ENCODE measurements around the gene ARMC5.
"Not testable (repeated sequence)": the region's sequence is repeated elsewhere in the genome, so short reads cannot be mapped to it uniquely, and the experiment has no call there.

ARMC5 gene

DNA sequence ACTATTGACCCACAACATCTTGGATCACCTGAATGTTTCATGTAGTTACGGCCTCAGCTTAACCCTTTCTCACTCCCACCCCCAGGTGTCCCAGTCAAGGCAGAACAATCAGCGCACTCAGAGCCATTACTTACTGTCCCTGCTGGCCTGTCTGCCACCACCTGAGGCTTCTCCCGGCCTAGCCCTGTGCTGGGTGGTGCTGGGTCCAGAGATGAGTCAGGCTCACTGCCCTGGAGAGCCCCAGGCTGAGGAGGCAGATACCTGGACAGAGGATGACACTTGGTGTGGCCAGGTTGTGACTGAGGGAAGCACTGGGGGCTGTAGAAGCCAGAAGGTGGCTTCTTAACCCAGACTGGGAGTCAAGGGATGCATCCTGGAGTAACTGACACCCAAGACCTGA, 19.7 kb downstream of the ARMC5 start:
- no peak for DNase-seq (ENCODE audit: low spot score)

DNA sequence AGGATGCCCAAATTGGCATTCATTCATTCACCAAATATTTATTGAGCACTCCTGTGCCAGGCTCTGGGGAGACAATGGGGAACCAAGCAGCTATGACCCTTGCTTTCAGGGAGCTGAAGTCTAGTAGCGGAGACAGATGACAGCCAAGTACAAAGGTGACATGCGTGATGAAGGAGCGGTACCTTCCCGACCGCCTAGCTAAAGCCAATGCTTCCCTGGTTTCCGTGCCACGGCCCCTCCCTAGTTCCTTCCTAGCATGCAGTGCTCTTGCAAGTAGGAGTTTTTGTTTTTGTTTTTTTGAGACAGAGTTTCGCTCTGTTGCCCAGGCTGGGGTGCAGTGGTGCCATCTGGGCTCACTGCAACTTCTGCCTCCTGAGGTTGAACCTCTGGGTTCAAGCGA, 20.4 kb downstream of the ARMC5 start:
- DNase-seq (ENCODE audit: low spot score) = no peak

DNA sequence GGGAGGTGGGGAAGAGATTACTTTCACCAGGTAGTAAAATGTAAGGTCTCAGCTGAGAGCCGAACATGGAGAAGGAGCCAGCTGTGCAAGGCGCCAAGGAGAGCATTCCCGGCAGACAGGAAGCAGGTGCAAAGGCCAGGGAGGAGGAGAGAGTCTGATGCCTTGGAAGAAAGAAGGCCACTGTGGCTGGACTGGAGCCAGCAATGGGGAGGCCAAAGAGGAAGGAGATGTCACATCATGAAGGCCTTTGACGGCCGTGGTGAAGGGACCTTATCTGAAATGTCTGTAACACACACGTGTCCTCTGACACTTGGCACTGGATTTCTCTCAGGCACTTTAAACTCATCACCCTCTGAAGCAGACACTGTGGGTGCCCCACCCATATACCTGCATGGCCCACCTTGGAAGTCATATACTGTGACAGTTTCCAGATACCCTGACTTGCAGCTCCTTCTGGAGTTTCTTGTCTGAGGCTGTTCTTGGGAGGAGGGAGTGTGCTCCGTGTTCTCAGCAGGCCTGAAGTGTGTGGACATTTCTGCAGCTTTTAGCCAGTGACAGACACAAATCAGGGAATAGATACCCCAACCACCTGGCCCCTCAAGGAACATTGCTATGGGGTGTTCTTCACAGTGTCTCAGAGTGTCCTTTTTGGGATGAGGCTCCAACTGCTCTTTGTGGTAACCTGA, 21.7 kb downstream of the ARMC5 start:
- DNase-seq (ENCODE audit: low spot score) = no peak

DNA sequence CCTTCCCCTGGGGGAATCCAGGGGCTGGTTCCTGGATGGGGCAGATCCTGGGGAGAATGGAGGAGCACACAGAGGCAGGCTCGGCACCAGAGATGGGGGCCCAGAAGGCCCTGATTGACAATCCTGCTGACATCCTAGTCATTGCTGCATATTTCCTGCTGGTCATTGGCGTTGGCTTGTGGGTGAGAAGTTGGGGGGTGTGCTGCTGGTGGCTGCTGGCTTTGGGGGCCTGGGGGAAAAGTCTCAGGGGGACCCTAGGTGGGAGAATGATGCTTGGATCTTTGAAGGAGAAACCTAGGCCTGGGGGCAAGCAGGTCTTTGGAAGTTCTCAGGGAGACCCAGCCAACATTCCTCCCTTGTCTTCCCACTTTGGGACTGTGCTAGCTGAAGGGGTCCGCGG, 23.8 kb downstream of the ARMC5 start, which contains the start of gene SLC5A2:
SLC5A2 (plus strand) TSS at position 43 of the 400 bp plus-strand sequence; CDS start at position 57, 14 bp downstream.
- DNase-seq (ENCODE audit: low spot score) = no peak

DNA sequence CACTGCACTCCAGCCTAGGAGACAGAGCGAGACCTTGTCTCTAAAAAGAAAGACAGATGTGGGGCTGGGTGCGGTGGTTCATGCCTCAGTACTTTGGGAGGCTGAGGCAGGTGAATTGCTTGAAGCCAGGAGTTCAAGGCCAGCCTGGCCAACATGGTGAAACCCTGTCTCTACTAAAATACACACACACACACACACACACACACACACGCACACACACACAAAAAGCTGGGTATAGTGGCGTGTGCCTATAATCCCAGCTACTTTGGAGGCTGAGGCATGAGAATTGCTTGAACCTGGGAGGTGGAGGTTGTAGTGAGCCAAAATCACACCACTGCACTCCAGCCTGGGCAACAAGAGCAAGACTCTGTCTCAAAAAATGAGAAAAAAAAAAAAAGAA, 24.7 kb downstream of the ARMC5 start:
- DNase-seq (ENCODE audit: low spot score) = not testable (repeated sequence)

DNA sequence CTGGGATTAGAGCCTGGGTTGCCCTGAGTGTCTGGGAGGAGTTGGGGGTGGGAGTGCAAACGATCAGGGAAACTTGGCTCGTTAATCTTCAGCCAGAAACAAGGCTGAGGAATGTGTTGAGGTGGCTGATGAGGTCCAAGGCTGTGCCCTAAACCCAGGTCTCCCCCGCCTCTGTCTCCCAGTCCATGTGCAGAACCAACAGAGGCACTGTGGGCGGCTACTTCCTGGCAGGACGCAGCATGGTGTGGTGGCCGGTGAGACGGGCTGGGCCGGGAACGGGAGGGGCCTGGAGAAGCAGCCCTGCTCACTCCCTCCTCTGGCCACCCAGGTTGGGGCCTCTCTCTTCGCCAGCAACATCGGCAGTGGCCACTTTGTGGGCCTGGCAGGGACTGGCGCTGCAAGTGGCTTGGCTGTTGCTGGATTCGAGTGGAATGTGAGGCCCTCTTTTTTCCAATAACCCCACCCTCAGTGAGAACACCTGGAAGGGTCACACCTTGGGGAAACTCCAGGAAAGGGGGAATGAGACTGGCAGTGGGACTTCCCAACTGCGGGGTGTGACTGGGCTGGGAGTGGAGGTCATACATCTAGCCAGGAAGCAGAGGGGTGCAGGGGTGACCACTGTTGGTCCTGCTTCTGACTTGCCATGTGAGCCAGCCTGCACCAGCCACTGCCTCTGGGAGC, 25.3 kb downstream of the ARMC5 start:
- no peak for DNase-seq (ENCODE audit: low spot score)

DNA sequence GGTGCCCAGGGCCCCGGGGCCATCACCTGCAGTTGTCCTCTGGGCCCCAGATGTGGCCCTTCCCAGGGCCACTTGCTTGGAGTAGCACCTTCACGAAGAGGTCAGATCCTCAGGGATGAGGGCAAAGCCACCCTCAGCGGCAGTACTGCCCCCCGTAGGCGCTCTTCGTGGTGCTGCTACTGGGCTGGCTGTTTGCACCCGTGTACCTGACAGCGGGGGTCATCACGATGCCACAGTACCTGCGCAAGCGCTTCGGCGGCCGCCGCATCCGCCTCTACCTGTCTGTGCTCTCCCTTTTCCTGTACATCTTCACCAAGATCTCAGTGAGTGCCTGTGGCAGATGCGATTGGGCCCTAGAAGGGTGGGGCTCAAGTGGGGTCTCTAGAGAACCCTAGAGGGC, 26.3 kb downstream of the ARMC5 start:
- no peak for DNase-seq (ENCODE audit: low spot score)

DNA sequence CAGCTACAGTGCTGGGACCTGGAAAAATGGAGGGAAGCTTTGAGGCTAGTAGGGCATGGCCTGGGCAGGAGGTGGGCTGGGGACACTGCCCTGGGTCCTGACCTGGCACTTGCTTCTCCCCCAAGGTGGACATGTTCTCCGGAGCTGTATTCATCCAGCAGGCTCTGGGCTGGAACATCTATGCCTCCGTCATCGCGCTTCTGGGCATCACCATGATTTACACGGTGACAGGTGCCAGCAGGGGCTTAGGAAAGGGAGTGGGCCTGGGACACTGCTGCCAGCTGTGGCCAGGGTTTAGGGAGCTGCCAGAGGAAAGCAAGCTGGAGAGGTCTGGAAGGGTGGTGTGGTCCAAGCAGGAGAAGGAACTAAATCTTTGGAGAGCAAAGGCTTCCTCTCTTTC, 26.7 kb downstream of the ARMC5 start:
- DNase-seq (ENCODE audit: low spot score) = no peak

DNA sequence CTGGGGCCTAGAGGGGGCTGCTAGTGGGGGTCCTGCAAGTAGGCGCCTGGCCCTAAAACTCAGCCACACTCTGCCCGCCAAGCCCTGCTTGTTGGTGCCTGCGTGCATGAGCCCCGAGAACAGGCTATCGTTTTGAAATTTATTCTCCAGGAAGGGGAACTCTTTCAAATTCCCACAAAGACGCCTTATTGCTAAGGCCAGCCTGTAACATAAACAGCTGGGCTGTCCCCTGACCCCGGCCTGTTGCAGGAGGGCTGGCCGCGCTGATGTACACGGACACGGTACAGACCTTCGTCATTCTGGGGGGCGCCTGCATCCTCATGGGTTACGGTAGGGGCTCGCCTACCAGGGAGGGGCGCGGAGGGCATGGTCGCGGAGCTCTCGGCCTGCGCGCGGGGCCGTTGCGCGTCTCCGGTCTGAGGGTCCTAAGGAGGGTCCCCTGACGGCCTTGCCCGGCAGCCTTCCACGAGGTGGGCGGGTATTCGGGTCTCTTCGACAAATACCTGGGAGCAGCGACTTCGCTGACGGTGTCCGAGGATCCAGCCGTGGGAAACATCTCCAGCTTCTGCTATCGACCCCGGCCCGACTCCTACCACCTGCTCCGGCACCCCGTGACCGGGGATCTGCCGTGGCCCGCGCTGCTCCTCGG, 27.9 kb downstream of the ARMC5 start:
- no peak for DNase-seq (ENCODE audit: low spot score)

DNA sequence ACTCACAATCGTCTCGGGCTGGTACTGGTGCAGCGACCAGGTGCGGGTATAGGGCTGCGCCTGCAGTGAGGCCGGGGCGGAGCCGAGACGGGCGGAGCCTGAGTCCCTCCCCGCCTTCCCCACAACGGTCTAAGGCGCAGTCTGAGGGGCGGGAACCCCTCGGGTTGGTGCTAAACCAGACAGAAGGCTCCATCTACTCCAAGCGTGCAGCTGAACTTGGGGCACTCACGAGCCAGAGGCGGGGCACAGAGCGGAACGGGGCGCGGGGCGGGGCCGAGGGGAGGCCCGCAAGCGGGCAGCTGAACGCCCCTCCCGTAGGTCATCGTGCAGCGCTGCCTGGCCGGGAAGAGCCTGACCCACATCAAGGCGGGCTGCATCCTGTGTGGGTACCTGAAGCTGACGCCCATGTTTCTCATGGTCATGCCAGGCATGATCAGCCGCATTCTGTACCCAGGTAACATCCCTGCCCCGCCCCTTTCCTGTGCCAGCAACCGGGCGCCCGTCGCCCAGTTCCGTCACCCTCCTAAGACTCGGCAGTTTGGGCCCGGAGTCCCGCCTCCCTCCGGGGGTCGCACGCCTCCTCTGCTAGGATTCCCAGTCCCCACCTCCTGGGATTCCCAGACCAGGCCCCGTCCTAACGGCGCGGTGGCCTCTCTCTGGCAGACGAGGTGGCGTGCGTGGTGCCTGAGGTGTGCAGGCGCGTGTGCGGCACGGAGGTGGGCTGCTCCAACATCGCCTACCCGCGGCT, 28.6 kb downstream of the ARMC5 start:
- DNase-seq (ENCODE audit: low spot score) = peak; percentile 83

DNA sequence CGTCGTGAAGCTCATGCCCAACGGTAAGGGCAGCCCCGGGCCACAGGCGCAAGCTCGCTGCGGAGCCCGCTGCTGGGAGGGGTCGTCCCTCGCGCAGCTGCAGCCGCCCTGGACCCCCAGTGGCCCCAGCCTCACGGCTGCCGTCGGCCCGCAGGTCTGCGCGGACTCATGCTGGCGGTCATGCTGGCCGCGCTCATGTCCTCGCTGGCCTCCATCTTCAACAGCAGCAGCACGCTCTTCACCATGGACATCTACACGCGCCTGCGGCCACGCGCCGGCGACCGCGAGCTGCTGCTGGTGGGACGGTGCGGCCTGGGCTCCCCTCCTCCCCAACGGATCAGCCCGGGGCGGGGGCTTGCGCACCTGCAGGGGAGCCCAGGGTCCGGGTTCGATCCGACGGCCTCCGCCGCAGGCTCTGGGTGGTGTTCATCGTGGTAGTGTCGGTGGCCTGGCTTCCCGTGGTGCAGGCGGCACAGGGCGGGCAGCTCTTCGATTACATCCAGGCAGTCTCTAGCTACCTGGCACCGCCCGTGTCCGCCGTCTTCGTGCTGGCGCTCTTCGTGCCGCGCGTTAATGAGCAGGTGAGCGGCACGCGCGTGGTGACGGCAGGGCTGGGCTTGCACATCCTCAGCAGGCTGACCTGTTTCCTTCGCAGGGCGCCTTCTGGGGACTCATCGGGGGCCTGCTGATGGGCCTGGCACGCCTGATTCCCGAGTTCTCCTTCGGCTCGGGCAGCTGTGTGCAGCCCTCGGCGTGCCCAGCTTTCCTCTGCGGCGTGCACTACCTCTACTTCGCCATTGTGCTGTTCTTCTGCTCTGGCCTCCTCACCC, 29.4 kb downstream of the ARMC5 start:
- DNase-seq (ENCODE audit: low spot score) = no peak

DNA sequence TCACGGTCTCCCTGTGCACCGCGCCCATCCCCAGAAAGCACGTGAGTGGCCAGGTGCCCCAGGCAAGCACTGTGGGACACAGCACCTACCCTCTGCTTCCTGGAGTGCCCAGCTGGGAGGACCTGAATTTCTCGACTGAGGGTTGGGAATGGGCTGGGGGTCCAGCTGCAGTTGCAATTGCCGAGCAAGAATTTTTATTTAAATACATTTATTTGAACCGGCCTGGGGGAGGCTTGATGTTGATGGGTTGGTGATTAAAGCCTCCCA, 29.9 kb downstream of the ARMC5 start:
- no peak for DNase-seq (ENCODE audit: low spot score)

DNA sequence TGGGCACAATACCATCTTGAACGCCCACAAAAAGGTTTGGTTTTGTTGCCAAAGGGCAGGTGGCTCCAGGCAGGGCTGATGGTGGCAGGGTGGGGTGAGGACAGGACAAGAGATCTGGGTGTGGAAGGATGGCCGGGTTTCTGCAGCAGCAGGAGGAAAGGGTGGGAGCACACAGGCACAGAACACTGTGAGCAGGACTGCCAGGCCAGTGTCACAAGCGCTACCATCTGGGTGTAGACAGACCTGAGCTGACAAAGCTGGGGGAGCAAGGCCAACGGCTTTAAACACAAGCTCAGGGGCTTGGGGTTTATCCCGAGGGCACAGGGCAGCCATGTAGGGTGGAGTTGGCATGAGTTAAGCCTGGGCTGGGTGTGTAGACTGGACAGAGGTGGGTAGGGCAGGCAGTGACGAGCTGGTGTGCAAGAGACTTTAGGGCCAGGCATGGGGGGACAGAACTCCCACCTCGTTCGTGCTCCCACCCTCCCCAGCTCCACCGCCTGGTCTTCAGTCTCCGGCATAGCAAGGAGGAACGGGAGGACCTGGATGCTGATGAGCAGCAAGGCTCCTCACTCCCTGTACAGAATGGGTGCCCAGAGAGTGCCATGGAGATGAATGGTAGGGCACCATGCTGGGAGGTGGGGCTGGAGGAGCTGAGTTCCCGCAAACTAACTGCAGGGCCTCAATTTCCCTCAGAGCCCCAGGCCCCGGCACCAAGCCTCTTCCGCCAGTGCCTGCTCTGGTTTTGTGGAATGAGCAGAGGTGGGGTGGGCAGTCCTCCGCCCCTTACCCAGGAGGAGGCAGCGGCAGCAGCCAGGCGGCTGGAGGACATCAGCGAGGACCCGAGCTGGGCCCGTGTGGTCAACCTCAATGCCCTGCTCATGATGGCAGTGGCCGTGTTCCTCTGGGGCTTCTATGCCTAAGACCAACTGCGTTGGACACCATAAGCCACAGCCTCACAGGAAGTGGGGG, 30.6 kb downstream of the ARMC5 start:
- no peak for DNase-seq (ENCODE audit: low spot score)

DNA sequence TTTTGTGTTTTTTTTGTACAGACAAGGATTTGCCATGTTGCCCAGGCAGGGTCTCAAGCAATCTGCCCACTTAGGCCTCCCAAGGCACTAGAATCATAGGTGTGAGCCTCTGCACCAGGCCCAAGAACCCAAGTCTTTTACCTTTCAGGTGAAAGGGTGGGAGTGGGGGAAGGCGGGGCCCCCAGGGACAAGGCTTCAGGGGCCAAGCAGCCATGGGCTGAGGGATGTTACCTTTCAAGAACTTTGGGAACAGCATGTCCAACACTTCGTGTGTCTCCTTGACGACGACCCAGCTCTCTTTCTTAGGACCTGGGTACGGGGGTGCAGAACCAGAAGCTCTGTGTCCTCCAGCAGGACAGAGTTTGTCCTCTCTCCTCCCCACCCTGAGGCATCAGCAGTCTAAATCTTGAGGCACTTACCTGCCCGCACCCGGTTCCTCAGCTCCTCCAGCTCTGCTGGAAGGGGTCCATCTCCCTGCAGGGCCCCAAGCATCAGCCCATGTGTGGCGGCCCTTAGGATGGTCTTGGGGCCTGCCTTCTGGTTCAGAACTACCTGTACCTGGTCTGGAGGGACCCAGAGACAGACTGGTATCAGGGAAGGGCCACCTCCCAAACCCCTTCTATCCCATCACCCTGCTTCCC, 32.6 kb downstream of the ARMC5 start:
- no peak for DNase-seq (ENCODE audit: low spot score)

DNA sequence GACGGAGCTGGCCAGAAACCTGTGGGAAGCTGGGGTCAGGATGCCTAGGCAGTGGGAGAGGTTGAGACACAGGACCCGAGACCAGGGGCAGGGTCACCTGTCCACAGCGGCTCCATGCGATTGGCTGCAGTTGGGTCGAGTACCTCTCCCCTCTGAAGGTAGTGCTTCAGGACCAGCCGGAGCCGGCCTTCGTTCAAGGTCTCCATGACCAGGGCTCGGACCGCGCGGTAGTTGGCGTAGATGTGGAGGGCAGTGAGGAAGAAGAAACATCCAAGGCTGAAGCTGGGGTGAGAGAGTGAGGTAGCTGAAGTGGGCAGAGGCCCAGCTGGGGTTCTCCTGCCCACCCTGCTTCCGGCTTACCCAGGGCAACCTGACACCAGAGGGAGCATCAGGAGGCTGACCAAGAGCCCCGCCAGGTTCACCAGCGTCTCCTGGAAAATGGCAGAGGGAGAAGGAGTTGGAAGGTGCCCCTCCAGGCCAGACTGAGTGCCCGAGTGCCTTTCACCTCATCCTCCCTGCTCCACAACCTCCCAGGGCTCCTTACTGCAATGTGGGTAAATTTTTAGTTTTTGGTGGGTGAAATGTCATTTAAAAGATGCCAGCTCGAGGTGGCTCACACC, 34.3 kb downstream of the ARMC5 start:
- DNase-seq (ENCODE audit: low spot score) = no peak

DNA sequence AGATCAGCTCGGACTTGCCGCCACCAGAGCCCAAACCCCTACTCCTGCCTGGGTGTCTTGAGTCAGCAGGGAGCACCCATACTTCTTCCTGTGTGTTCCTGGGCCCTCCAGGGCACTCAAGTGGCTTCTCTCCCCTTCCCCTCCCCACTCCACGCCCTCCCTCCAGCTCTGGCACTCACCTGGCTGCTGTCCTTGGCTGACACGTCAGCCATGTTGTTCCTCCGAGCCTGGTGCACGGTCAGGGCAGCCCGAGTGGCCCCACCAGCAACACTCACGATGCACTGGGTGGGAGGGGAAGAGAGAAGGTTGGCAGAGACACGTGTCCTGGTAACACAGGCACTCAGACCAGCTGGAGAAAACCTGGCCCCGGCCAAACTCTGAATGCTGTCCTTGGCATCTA, 37.4 kb downstream of the ARMC5 start:
- no peak for DNase-seq (ENCODE audit: low spot score)

DNA sequence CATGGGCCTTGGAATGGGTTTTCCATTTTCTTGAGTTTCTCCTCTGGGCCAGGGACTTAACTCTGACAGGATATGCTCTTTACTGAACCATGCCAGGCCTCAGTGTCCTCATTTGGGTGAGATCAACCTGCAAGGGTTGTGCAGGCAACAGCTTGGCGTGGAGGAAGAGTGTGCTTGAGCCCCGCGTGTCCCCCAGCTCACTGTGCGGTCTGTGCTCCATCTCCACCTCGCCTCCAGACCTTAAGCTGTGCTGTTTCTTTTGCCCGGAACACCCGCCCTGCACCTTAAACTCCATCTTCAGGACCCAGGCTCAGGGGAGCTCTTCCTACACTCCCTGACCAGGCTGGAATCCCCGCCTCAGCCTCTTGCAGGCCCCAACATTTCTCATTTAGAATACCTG, 39.2 kb downstream of the ARMC5 start:
- no peak for DNase-seq (ENCODE audit: low spot score)

DNA sequence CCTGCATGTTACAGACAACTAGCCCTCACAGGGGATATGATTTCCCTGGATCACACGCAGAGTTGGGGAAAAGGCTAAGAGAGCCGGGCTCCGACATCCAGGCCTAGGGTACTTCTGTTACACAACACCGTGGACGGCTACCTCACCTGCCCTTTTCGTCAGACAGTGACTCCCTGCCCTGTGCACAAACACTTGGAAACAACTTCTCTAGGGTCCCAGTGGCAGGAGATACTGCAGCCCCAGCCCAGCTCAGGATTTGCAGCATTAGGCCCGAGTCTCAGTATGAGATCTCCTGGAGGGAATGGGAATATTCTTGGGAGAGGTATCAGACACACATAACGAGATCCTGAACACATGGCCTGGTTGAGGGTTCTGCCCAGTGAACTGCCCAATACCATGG, 40.6 kb downstream of the ARMC5 start:
- DNase-seq (ENCODE audit: low spot score) = no peak

DNA sequence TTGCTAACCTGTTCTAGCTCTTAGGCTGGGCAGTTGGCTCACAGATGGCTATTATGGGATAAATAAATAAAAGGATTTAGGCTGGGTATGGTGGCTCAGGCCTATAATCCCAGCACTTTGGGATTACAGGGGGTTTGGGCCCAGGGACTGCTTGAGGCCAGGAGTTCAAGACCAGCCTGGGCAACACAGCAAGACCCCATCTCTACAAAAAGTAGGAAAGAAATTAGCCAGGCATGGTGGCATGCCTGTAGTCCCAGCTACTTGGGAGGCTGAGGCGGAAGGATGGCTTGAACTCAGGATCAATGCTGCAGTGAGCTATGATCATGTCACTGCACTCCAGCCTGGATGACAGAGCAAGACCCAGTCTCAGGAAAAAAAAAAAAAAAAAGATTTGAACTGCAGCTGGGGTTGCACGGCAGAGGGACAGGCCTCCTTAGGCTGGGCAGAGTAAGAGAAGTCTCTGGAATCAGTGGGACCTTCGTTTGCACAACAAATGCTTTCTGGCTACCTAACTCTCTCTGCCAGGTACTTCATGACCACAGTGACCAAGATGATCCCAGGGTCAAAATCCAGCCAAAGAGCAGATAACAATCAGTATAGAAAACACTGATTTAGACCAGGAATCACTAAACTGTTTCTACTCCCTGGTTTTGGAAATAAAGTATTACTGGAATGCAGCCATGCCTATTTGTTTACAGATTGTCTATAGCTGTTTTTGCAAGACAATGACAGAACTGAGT, 42.1 kb downstream of the ARMC5 start:
- no peak for DNase-seq (ENCODE audit: low spot score)
